Transverse colon (tissue), 3 donors: ENCODE data around the gene GDF2.

ENCODE experiments used
- CTCF ChIP-seq, 5 experiments: fragments of 200-600 bp in 3 of 5; fragments of 450-650 bp in 2 of 5; sonication (generic) in 3 of 5; IDR thresholded peaks; 1 replicate in 2 of 5; 2 replicates in 3 of 5; pipeline ENCODE4 v1.5.1; 2016 to 2017; ENCODE audit warnings: antibody characterized with exemption in 5 of 5, inconsistent platforms in 3 of 5, mild to moderate bottlenecking in 2 of 5, moderate library complexity in 1 of 5
- EP300 ChIP-seq: sonication (generic); formaldehyde crosslinking; IDR thresholded peaks from one replicate; pipeline ENCODE4 v1.6.1; 2017; ENCODE audit warnings: antibody characterized with exemption, low read depth
- POLR2A ChIP-seq: fragments of 450-650 bp; IDR thresholded peaks from one replicate; pipeline ENCODE4 v1.6.1; 2016; ENCODE audit warnings: antibody characterized with exemption, mild to moderate bottlenecking, moderate library complexity

GRCh38 chr10:47303866-47304265, 18.4 kb upstream of the GDF2 start:
- no peak for TF ChIP-seq CTCF (IDR thresholded peaks at IDR 0.05)
- TF ChIP-seq EP300, result no peak
- TF ChIP-seq POLR2A, result no peak
